Stimulated activated CD8-positive, alpha-beta memory T cell treated with anti-CD3 and anti-CD28 coated beads, Interleukin-4, amount 100 ng/mL, for 4 hours (primary cell): ENCODE results near the gene TSACC.
"Not testable (repeated sequence)": the region's sequence is repeated elsewhere in the genome, so short reads cannot be mapped to it uniquely, and the experiment has no call there.

ENCODE experiments used
- DNase-seq, 2 donors: peaks; one replicate each; pipeline ENCODE4 v3.0.0-alpha.2; 2020; ENCODE audit warnings: low read depth in 2 of 2, low spot score in 1 of 2

Gene TSACC

DNA sequence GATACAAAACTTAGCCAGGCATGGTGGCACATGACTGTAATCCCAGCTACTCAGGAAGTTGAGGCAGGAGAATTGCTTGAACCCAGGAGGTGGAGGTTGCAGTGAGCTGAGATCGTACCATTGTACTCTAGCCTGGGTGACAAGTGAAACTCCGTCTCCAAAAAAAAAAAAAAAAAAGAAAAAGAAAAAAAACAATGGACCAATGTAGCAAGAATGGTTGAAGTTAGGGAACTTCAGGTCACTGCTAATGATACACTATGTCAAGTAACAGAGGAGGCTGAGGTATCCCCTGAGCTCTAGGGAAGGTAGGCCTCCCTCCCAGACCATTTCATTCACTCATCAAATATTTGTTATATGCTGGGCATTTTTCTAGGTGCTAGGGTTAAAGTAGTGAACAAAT lies 7.7 kb downstream of the TSACC start:
- DNase-seq, result not testable (repeated sequence)

DNA sequence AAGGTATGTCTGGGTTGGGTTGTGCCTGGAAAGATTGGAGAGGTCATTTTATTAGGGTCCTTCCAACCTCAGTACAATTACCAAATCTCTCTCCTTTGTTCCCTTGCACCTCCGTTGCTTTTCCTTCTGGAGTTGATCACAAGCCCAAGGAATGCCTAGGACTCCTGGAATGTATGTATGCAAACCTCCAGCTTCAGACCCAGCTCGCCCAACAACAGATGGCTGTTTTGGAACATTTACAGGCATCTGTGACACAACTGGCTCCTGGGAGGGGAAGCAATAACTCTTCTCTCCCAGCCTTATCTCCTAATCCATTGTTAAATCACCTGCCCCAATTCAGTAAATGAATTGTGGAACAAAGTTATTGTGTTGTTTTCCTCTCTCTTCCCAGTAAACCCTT lies 8.3 kb downstream of the TSACC start:
- no peak for DNase-seq

DNA sequence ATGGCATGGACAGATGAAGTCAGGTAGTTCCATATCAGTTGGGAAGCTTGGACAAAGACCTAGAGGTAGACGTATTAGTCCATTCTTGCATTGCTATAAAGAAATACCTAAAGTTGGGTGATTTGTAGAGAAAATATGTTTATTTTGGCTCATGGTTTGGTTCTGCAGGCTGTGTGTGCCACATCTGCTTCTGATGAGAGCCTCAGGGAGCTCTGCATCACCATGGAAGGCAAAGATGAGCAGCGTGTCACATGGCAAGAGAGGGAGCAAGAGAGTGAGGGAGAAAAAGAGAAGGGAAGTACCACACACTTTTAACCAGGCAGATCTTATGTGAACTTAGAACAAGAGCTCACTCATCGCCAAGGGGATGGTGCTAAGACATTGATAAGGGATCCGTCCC lies 9.0 kb downstream of the TSACC start:
- no peak for DNase-seq

DNA sequence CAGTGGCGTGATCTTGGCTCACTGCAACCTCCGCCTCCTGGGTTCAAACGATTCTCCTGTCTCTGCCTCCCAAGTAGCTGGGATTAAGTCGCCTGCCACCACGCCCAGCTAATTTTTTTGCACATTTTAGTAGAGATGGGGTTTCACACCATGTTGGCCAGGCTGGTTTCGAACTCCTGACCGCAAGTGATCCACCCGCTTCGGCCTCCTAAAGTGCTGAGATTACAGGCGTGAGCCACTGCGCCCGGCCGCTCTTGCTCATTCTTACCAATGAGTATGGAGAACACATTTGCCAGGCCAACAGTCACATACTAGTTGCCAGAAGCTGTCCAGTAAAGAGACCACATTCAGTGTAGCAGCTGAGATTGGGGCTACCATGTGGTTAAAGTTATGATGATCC lies 14.2 kb downstream of the TSACC start:
- not testable (repeated sequence) for DNase-seq

DNA sequence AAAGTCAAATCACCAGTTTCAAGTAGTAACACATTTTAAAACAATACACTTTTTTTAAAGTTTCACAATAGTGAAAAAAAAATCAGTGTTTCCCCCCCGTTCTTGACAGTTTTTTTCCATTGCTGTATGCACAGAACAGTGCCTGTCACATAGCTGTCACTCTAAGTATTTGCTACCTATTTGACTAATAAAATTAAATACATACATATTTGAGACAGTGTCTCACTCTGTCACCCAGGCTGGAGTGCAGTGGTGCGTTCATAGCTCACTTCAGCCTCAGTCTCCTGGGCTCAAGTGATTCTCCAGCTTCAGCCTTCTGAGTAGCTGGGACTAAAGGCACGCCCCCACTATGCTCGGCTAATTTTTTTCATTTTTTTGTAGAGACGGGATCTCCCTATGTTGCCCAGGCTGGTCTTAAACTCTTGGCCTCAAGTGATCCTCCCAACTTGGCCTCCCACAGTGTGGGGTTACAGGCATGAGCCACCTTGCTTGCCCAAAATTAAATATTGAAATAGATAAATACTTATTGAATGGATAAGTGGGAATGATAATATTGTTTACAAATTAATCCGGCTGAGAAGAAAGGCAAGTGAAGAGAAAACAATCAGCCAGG lies 18.0 kb downstream of the TSACC start:
- DNase-seq, result no peak

DNA sequence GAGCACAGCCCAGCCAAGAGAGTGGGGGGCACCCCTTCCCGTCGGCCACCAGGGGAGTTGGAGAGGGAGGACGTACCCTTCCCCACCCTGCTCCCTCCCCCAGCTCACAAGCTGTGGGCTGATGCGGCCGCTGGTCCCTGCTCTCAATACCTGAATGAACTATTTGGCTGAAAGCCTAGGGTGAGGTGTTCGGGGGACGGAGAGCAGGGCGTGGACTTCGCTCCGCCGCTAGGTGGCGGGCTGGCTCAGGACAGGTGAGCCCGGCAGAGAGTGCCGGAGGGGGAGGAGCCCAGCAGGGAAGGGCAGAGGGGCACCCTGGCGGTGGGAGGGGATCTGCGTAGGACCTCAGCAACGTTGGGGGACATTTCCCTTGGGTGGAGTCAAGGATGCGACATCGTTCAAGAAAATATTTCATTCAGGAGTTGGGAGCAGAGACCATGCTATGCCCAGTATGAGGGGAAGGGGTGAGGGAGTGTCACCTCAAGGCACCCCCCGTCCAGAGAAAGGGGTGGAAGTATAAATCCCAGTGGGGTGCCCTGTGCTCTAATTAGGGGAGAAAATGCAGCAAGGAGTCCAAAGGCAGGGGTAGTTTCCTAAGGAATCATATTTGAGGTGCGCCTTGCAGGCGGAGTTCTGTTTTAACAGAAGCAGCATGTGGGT lies 18.7 kb downstream of the TSACC start:
- DNase-seq, result peak in 1 of 2 donors; percentile 37

DNA sequence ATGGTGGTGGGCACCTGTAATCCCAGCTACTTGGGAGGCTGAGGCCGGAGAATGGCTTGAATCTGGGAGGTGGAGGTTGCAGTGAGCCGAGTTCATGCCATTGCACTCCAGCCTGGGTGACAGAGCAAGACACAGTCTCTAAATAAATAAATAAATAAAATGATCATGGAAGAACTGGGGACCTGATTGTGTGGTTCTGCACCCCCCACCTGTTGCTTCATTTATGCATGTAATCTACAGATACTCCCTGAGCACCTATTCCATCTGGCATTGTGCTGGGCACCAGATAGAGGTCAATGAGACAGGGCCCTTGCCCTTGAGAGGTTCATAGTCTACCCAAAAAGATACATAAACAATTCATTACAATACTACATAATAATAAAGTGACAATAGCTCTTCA lies 19.7 kb downstream of the TSACC start:
- DNase-seq, result no peak

DNA sequence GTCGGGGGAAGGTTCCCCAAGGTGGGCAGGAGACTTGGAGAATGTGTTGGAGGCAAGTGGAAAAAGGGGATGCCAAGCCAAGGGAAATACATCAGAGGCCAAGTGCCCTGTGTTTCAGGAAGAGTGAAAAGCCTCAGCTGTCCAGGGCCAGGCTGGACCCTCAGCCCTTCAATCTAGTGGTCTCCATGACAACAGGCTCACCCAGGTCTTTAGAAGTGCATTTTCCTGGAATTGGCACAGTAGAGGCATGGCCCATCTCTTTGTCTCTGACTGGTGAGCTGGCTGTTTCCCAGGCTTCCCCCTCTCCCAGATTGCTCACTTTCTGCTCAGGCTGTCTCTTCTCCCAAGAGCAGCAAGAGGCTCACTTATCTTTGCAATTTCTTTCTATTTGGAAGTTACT lies 20.3 kb downstream of the TSACC start:
- DNase-seq, result no peak

DNA sequence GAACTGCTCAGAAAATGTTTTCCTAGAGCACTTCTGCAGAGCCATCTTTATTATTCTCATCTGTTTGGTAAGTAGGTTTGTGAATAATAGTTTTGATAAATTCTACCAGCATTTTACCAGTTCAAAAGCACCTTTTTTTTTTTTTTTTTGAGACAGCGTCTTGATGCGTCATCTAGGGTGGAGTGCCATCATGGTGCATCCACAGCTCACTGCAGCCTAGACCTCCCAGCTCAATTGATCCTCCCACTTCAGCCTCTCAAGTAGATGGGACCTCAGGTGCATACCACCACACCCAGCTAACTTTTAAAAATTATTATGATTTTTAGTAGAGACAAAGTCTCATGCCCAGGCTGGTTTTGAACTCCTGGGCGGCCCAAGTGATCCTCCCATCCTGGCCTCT lies 20.9 kb downstream of the TSACC start:
- DNase-seq, result no peak

DNA sequence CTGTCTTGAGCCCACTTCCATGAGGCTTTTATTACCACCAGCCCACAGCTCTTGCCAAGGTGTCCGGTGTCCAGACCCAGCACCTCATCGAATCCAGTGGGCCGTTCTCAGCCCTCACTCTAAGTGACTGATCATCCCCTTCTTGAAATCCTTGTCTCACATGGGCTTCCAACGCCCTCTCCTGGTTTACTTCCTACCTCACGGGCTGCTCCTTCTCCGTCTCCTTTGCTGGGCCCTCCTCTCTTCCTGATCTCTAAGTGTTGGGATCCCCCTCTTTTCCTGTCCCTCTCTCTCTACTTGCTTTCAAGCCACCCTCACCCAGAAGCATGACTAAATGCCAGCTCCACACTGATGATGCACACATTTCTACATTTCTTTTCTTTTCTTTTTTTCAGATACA lies 21.6 kb downstream of the TSACC start:
- DNase-seq, result no peak

DNA sequence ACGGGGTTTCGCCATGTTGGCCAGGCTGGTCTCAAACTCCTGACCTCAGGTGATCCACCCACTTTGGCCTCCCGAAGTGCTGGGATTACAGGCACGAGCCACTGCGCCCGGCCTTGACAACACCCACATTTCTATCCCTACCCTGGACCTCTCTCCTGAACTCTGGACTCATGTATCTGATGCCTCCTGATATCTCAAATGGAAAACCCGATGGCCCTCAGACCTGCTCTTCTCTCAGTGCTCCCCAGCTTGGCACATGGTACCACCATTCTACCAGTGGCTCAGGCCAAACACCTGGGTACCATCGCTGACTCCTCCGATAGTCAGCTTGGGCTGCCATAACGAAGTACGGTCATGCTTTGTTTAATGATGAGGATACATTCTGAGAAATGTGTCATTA lies 22.2 kb downstream of the TSACC start:
- no peak for DNase-seq

DNA sequence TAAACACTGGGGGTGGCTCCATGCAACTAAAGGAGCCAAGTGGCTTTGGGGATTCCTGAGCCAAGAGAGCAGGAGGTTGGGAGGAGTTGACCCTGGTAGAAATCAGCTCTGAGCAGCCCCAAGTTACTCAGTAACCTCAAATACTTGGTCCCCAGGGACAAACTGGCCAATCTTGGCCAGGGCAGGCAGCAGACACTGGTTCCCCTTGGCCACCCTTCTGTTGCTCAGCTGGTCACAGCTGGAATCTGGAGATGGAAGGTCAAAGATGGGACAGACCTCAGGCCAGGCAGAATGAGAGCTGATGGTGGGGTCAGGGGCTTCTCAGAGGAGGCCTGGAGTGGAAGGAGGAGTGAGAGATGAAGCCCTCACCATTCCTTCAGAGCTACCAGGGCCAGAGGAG lies 27.4 kb downstream of the TSACC start:
- DNase-seq, result no peak

DNA sequence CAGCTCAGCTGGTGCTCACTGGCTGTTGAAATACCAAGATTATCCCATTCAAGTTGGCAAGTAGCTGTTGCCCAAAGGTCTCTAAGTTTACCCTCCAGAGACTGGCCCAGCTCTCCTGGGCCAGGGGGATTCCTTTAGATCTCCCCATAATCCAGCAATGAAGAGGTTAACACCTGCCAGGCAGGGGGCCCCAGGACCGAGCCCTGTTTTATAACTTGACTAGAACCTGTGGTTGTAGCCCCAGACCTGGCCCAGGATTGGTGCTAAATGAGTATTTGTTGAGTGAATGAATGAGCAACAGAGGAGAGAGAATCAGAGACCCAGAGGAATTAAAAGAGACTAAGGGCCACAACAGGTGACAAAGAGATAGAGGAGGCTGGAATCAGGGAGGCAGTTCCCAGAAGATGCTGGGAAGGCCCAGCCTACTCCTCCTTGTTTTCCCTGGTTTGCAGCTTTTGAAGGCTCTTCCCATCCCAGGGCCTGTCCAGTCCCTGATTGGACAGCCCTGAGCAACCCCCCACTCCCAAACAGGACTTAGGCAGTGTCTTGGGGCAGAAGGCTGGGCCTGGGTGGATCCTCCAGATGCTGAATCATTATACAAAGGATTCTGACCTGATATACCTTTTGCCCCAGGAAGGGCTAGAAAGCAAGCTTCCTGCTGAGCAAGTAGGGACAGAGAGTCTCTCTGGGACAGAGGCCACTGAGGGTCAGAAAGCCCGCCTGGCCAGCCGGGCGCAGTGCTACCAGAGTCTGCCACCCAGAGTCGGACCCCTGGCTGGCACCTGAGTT lies 28.2 kb downstream of the TSACC start:
- no peak for DNase-seq

DNA sequence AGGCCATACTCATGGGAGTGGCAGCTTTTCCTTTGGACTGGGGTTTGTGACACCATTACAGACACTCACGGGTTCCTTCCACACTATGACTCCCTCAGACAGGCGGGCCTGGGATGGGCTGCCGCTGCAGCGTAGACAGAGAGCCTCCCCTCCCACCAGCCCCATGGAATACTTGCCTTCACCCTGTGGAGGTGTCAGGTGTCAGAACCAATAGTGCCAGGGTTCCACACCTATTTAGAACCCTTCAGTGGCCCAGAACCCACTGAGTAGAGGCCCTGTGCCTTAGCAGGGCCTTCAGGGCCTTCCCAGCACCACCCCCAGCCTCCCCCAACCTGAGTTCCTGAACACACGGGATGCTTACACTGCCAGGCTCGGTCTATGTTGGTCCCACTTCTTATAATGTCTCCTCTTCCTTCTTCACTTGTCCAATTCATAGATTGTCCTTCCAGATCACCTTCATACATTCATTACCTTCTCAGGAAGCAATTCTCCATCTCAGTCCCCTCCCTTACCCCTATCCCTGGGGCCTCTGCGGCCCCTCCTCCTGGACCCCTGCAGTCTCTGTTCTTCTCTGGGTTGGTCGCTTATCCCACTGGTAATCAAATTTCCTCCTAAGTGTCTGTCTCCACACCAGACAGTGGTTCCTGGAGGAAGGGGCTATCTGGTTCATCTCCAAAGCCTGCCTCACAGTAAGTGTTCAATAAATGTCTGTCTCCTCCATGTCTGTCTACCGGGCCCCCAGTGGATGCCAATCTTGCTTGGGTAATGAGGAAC lies 29.2 kb downstream of the TSACC start:
- DNase-seq, result no peak

DNA sequence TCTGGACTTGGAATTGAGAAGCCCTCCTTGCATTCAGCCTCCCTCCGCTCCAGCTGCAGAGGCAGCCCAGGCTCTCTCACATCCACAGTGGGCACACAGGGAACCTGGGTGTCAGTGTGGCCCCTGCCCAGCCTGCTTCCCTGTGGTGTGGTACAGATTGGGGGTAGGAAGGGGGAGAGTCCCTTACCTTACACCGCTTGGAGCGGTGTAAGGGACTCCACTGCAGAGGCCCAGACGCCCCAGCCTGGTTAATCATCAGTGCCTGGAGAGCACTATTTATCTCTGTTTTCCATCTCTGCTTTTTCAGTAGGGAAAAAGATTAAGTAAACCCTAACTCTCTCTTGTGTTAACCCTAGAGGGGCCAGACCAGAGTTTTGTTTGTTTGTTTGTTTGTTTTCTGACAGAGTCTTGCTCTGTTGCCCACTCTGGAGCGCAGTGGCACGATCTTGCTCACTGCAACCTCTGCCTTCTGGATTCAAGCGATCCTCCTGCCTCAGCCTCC lies 29.9 kb downstream of the TSACC start:
- no peak for DNase-seq

DNA sequence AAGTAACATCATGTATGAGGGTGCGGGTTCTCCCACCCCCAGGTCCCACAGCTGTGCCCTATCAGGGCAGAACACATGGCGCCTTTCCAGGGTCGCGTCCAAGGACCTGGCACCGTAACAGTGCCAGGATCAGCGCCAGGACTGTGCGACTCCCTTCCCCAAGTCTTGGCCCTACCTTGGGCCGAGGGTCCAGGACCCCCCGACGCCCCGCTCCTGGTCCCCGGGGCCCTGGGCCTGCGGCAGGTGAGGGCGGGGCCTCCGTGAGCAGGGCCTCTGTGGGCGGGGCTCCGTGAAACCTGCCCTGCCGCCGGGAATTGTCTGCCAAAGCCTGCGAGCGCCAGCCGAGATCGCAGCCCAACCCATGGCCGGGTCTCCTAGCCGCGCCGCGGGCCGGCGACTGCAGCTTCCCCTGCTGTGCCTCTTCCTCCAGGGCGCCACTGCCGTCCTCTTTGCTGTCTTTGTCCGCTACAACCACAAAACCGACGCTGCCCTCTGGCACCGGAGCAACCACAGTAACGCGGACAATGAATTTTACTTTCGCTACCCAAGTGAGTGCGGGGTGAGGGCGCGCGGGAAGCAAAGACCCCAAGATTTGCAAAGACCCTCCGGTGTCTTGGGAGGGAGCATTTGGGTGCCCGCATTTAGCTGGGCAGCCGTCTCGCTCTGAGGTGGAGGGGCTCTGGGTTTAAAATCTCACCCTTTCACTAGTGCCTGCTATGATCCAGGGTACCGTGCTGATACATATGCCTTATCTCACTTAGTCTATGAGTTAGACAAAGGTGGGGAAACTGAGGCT lies 30.8 kb downstream of the TSACC start, which contains the start of gene RHBG:
Gene RHBG (plus strand): TSS at position 323 of the 796 bp plus-strand sequence. CDS start 39 bp downstream, at position 362.
- no peak for DNase-seq

DNA sequence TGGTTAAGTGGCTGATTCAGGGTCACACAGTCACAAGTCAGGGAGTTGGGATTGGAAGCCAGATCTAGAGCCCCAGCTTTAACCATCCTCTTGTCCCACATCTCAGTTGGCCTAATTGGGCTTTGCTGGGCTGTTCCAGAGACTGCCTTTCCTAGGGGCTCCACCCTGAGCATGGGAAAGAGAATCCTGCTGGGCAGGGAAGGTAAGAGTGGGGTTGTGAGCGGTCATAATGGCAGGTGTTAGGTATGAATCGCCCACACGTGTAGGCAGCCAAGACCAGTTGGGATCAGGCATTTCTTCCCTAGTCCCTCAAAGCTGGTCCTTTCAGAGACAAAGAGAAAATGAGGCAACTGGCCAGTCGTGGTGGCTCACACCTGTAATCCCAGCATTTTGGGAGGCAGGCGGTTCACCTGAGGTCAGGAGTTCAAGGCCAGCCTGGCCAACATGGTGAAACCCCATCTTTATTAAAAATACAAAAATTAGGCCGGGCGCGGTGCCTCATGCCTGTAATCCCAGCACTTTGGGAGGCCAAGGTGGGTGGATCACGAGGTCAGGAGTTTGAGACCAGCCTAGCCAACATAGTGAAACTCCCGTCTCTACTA lies 31.5 kb downstream of the TSACC start:
- DNase-seq, result not testable (repeated sequence)

DNA sequence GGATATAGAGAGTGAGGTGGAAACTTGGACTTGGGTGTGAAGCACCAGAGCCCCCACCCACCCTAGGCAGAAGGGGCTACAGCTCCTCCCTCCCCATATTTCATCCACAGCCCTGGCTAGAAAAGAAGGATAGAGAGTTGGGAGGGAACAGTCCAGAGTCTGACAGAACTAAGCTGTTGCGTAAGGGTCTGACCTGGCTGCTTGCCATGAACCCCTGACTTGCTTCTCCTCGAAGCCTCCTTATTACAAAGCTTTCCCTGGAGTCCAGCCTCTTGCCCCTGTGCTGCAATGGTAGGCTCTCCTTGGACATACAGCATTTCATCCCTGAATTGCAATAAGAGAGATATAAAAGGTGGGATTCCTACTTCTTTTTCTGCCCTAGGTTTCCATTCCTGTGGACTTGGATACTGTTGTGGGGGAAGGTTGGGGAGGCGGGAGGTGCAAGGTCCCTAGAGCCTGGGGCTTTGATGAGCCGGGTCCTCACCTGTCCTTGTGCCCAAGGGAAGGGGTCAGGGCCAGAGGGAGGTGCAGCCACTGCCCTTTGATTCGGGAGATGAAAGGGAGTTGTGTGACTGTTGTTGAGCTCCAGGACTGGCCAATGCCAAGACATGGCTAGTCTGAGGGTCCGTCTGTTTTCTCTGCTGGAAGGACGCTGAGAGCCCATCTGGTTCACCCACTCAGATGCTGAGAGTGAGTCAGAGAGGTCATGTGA lies 33.4 kb downstream of the TSACC start:
- no peak for DNase-seq

DNA sequence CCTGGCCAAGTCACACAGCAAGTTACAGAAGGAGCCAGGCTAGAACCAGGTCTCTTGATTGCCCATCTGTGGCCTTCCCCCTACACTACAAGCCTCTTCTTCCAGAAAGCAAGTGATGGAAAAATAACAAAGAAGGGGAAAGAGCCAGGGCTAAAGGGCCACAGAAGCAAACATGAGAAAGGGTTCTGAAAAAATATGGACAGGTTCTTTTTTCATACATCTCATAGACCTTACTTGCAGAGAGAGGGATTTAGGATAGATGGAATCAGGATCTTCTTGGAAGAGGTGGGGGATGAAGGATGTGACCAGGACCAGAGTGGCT lies 33.9 kb downstream of the TSACC start:
- no peak for DNase-seq

DNA sequence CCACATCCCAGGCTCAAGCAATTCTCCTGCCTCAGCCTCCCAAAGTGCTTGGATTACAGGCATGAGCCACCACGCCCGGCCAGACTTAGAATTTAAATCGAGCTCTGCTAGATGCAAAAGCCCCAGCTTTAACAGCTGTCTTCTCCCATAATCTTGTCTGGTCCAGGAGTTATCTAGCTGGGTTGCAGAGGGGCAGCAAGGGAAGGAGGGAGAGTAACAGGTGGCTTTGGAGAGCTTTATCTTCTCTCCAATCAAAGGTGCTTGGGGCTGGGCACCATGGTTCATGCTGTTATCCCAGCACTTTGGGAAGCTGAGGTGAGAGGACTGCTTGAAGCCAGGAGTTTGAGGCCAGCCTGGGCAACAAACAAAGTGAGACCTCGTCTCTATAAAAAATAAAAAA lies 34.5 kb downstream of the TSACC start:
- no peak for DNase-seq
